Ishikawa (cell line): ENCODE data around the gene C1orf198.
A peak's percentile ranks its signal among the peaks of the same experiment; 100 is the strongest.

Experiments used
- CEBPB ChIP-seq: IDR thresholded peaks from 2 replicates; pipeline ENCODE4 v1.6.1; 2012
- CREB1 ChIP-seq: IDR thresholded peaks from 2 replicates; pipeline ENCODE4 v1.6.1; 2012; ENCODE audit warnings: low read depth
- EGR1 ChIP-seq: IDR thresholded peaks from 2 replicates; pipeline ENCODE4 v1.6.1; 2012
- EP300 ChIP-seq: IDR thresholded peaks from 2 replicates; pipeline ENCODE4 v1.6.1; 2012; ENCODE audit warnings: borderline replicate concordance
- FOXM1 ChIP-seq: IDR thresholded peaks from 2 replicates; pipeline ENCODE4 v1.6.1; 2012; ENCODE audit warnings: low read depth, borderline replicate concordance
- MAX ChIP-seq: IDR thresholded peaks from 2 replicates; pipeline ENCODE4 v1.6.1; 2012
- NFIC ChIP-seq: IDR thresholded peaks from 2 replicates; pipeline ENCODE4 v1.6.1; 2012
- RAD21 ChIP-seq: IDR thresholded peaks from 2 replicates; pipeline ENCODE4 v1.6.1; 2012; ENCODE audit warnings: low read depth
- REST ChIP-seq: IDR thresholded peaks from 2 replicates; pipeline ENCODE4 v1.6.1; 2012; ENCODE audit warnings: low read depth, mild to moderate bottlenecking
- TAF1 ChIP-seq: IDR thresholded peaks from 2 replicates; pipeline ENCODE4 v1.6.1; 2012; ENCODE audit warnings: low read depth, mild to moderate bottlenecking
- TCF12 ChIP-seq: IDR thresholded peaks from 2 replicates; pipeline ENCODE4 v1.6.1; 2012; ENCODE audit warnings: low read depth
- TEAD4 ChIP-seq: IDR thresholded peaks from 2 replicates; pipeline ENCODE4 v1.6.1; 2012
- USF1 ChIP-seq: IDR thresholded peaks from 2 replicates; pipeline ENCODE4 v1.6.1; 2012
- YY1 ChIP-seq: IDR thresholded peaks from 2 replicates; pipeline ENCODE4 v1.6.1; 2012; ENCODE audit warnings: low read depth
- ZBTB7A ChIP-seq: IDR thresholded peaks from 2 replicates; pipeline ENCODE4 v1.6.1; 2012; ENCODE audit warnings: low read depth

Gene C1orf198

GRCh38 chr1:230861970-230862595, 6.2 kb downstream of the C1orf198 start:
- no peak for TF ChIP-seq EP300
- TF ChIP-seq CREB1: no peak
- no peak for TF ChIP-seq TAF1
- TF ChIP-seq FOXM1: no peak
- no peak for TF ChIP-seq TCF12
- no peak for TF ChIP-seq EGR1
- TF ChIP-seq NFIC: no peak
- no peak for TF ChIP-seq YY1
- TF ChIP-seq CEBPB: no peak
- TF ChIP-seq TEAD4: no peak
- TF ChIP-seq RAD21: no peak
- no peak for TF ChIP-seq USF1
- no peak for TF ChIP-seq REST
- no peak for TF ChIP-seq ZBTB7A
- no peak for TF ChIP-seq MAX

GRCh38 chr1:230861489-230861888, 6.8 kb downstream of the C1orf198 start:
- TF ChIP-seq CREB1: no peak
- no peak for TF ChIP-seq MAX
- no peak for TF ChIP-seq EGR1
- no peak for TF ChIP-seq TAF1
- peak; percentile 68 for TF ChIP-seq REST

- TF ChIP-seq YY1: no peak
- no peak for TF ChIP-seq USF1
- no peak for TF ChIP-seq CEBPB
- no peak for TF ChIP-seq RAD21
- no peak for TF ChIP-seq TCF12
- no peak for TF ChIP-seq EP300
- no peak for TF ChIP-seq REST
- no peak for TF ChIP-seq FOXM1
- no peak for TF ChIP-seq MAX
- TF ChIP-seq TEAD4: no peak
- no peak for TF ChIP-seq NFIC
- TF ChIP-seq ZBTB7A: no peak
- TF ChIP-seq CREB1: no peak
- no peak for TF ChIP-seq TAF1
- no peak for TF ChIP-seq EGR1
Observed at GRCh38 chr1:230860617-230861384, 7.5 kb downstream of the C1orf198 start.
